ENCODE results near the gene MCMBP.

DNA sequence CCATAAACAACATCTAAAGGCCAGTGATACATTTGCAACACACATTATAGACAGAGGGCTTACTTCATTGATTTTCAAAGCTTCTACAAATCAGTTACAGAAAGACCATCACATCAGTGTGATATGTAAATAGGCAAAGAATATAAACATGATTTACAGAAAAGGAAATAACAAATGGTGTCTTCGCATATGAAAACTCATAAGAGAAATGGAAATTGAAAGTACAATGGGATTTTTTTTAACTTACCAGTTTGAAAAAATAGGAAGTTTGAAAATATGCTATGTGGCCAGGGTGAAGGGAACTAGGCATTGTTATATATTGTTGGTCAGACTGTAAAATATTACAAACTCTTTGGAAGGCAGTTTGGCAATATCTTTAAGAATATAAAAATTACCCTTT lies 47.2 kb upstream of the MCMBP start:
- TF ChIP-seq, protein P1, sequence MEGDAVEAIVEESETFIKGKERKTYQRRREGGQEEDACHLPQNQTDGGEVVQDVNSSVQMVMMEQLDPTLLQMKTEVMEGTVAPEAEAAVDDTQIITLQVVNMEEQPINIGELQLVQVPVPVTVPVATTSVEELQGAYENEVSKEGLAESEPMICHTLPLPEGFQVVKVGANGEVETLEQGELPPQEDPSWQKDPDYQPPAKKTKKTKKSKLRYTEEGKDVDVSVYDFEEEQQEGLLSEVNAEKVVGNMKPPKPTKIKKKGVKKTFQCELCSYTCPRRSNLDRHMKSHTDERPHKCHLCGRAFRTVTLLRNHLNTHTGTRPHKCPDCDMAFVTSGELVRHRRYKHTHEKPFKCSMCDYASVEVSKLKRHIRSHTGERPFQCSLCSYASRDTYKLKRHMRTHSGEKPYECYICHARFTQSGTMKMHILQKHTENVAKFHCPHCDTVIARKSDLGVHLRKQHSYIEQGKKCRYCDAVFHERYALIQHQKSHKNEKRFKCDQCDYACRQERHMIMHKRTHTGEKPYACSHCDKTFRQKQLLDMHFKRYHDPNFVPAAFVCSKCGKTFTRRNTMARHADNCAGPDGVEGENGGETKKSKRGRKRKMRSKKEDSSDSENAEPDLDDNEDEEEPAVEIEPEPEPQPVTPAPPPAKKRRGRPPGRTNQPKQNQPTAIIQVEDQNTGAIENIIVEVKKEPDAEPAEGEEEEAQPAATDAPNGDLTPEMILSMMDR (optimal IDR thresholded peaks at IDR 0.05 in 1 of 3, IDR thresholded peaks at IDR 0.05 in 1 of 3, conservative IDR thresholded peaks at IDR 0.05 in 1 of 3; ENCODE audit: extremely low read depth in 1 of 3, insufficient read depth in 2 of 3, low read length in 3 of 3), result no peak
- no peak for TF ChIP-seq EZH2 (IDR thresholded peaks at IDR 0.05; ENCODE audit: low read length)
